IMR-90 (cell line): ENCODE measurements around the gene MTA3. TPM values are rescaled to one million over a fixed set of nuclear protein-coding genes. Genes with fewer than 3 reads are reported as not detected.

Source experiments
- ATAC-seq: fragments of 200-7000 bp; cut with Tn5 transposase; 2 replicates; pipeline ENCODE4 v1.9.1; 2020; ENCODE audit warnings: low read depth, mild to moderate bottlenecking, moderate library complexity
- BruUV-seq: library from RNA; stranded (reverse); fragments of 400-500 nt; replicated peaks from 2 replicates; lab custom pipeline; 2021; lab: Mats Ljungman, UMichigan
- CTCF ChIA-PET: fragments of 300-600 bp; formaldehyde crosslinking; extraction: SDS; loops from one replicate; lab custom pipeline; 2021; ENCODE audit warnings: antibody characterized with exemption; lab: Yijun Ruan, JAX
- POLR2A ChIA-PET: fragments of 300-600 bp; sonication (Branson Sonifier 250); formaldehyde crosslinking; loops from one replicate; lab custom pipeline; 2022; ENCODE audit warnings: antibody characterized with exemption; ENCODE audit not compliant: unreplicated experiment; lab: Charles Lee
- DNase-seq: peaks from one replicate; pipeline ENCODE4 v3.0.0; 2013
- H2AFZ ChIP-seq: replicated peaks from 2 replicates; pipeline ENCODE3; 2013; ENCODE audit warnings: low read length, mild to moderate bottlenecking; ENCODE audit not compliant: poor library complexity
- H2AK5ac ChIP-seq: 2 replicates; pipeline ENCODE4 v1.6.1; 2013; ENCODE audit warnings: low read depth, low read length, inconsistent platforms
- H2AK9ac ChIP-seq: replicated peaks from 2 replicates; pipeline ENCODE3; 2013; ENCODE audit warnings: mild to moderate bottlenecking, low read depth, low read length, moderate library complexity; ENCODE audit not compliant: poor library complexity
- H2BK120ac ChIP-seq: 2 replicates; pipeline ENCODE4 v1.6.1; 2013; ENCODE audit warnings: low read depth, low read length, inconsistent platforms
- H2BK15ac ChIP-seq: 3 replicates; pipeline ENCODE4 v1.6.1; 2013; ENCODE audit warnings: low read depth, low read length, inconsistent platforms
- H2BK20ac ChIP-seq: 2 replicates; pipeline ENCODE4 v1.6.1; 2013; ENCODE audit warnings: low read depth, mild to moderate bottlenecking, inconsistent platforms, low read length, moderate library complexity
- H2BK5ac ChIP-seq: 2 replicates; pipeline ENCODE4 v1.6.1; 2013; ENCODE audit warnings: mild to moderate bottlenecking, low read depth, low read length, inconsistent platforms; ENCODE audit not compliant: poor library complexity, severe bottlenecking
- H3K14ac ChIP-seq: replicated peaks from 2 replicates; pipeline ENCODE4 v1.6.1; 2013; ENCODE audit warnings: low read depth, low read length, inconsistent platforms
- H3K18ac ChIP-seq: 2 replicates; pipeline ENCODE4 v1.6.1; 2013; ENCODE audit warnings: low read depth, low read length, control low read depth
- H3K23ac ChIP-seq: 2 replicates; pipeline ENCODE4 v1.6.1; 2013; ENCODE audit warnings: low read depth, low read length, inconsistent platforms
- H3K27ac ChIP-seq: 2 replicates; pipeline ENCODE4 v1.5.1; 2013; ENCODE audit warnings: mild to moderate bottlenecking, control low read depth, low read length; ENCODE audit not compliant: insufficient read depth
- H3K27me3 ChIP-seq: 2 replicates; pipeline ENCODE4 v1.6.1; 2013; ENCODE audit warnings: low read length; ENCODE audit not compliant: control insufficient read depth, insufficient read depth
- H3K36me3 ChIP-seq: 2 replicates; pipeline ENCODE4 v1.6.1; 2013; ENCODE audit warnings: low read length, mixed read lengths; ENCODE audit not compliant: control insufficient read depth, insufficient read depth
- H3K4ac ChIP-seq: 2 replicates; pipeline ENCODE4 v1.6.1; 2013; ENCODE audit warnings: low read depth, low read length, inconsistent platforms
- H3K4me1 ChIP-seq: 2 replicates; pipeline ENCODE4 v1.6.1; 2013; ENCODE audit warnings: low read length, mixed read lengths; ENCODE audit not compliant: control insufficient read depth, insufficient read depth
- H3K4me2 ChIP-seq: 2 replicates; pipeline ENCODE4 v1.6.1; 2013; ENCODE audit warnings: low read depth, mild to moderate bottlenecking, control low read depth, low read length, moderate library complexity
- H3K4me3 ChIP-seq: 2 replicates; pipeline ENCODE4 v1.5.1; 2013; ENCODE audit warnings: low read depth, mild to moderate bottlenecking, control low read depth, low read length, moderate library complexity; ENCODE audit not compliant: insufficient read depth
- H3K56ac ChIP-seq: 2 replicates; pipeline ENCODE4 v1.6.1; 2013; ENCODE audit warnings: low read length, inconsistent platforms; ENCODE audit not compliant: insufficient read depth; ENCODE audit errors: extremely low read depth
- H3K79me1 ChIP-seq, 2 experiments: 2 replicates each; pipeline ENCODE4 v1.6.1; 2013; ENCODE audit warnings: low read length in 2 of 2, inconsistent platforms in 1 of 2, low read depth in 1 of 2
- H3K9ac ChIP-seq: 2 replicates; pipeline ENCODE4 v1.6.1; 2013; ENCODE audit warnings: low read depth, low read length, control low read depth
- H3K9me1 ChIP-seq: 2 replicates; pipeline ENCODE4 v1.6.1; 2013; ENCODE audit warnings: low read length, inconsistent platforms; ENCODE audit not compliant: insufficient read depth
- H3K9me3 ChIP-seq: 2 replicates; pipeline ENCODE4 v1.6.1; 2013; ENCODE audit warnings: low read length; ENCODE audit not compliant: control insufficient read depth, insufficient read depth
- H4K20me1 ChIP-seq: 2 replicates; pipeline ENCODE4 v1.6.1; 2013; ENCODE audit warnings: low read length, inconsistent platforms; ENCODE audit not compliant: insufficient read depth
- H4K5ac ChIP-seq: 2 replicates; pipeline ENCODE4 v1.6.1; 2013; ENCODE audit warnings: mild to moderate bottlenecking, low read depth, low read length, control low read depth
- H4K8ac ChIP-seq, 2 experiments: 2 replicates each; pipeline ENCODE4 v1.6.1; 2013; ENCODE audit warnings: low read depth in 2 of 2, low read length in 2 of 2, control low read depth in 1 of 2, inconsistent platforms in 1 of 2
- H4K91ac ChIP-seq: 2 replicates; pipeline ENCODE4 v1.6.1; 2013; ENCODE audit warnings: low read depth, low read length, inconsistent platforms; ENCODE audit not compliant: insufficient read depth
- CEBPB ChIP-seq: IDR thresholded peaks from 2 replicates; pipeline ENCODE4 v1.6.1; 2012; ENCODE audit warnings: low read depth, low read length, improper control_type of control experiment
- MAFK ChIP-seq: IDR thresholded peaks from 2 replicates; pipeline ENCODE4 v1.6.1; 2012; ENCODE audit warnings: low read depth, low read length, improper control_type of control experiment
- MXI1 ChIP-seq: IDR thresholded peaks from 2 replicates; pipeline ENCODE4 v1.6.1; 2012; ENCODE audit warnings: low read depth, mild to moderate bottlenecking, low read length, moderate library complexity, borderline replicate concordance
- RAD21 ChIP-seq: IDR thresholded peaks from 2 replicates; pipeline ENCODE4 v1.6.1; 2012; ENCODE audit warnings: low read length, improper control_type of control experiment
- SMC3 ChIP-seq: fragments of 150-350 bp; IDR thresholded peaks from 2 replicates; pipeline ENCODE4 v1.6.1; 2016; ENCODE audit warnings: low read depth, mild to moderate bottlenecking, antibody characterized with exemption, low read length, moderate library complexity
- WGBS, 2 experiments: methylation state at CpG; one replicate each; pipeline versions ENCODE4 v1.1.5 to v1.1.7; 2013; ENCODE audit warnings: missing lambda C conversion rate in 2 of 2; ENCODE audit not compliant: insufficient read length in 1 of 2; ENCODE audit errors: extremely low coverage in 2 of 2; 5-methylcytosine and 5-hydroxymethylcytosine counted together
- dilution Hi-C: fragments of 300-500 bp; cut with HindIII; formaldehyde crosslinking; loops from one replicate; pipeline ENCODE4 v1.14.3; 2018; ENCODE audit warnings: low sequenced_read_pairs; ENCODE audit not compliant: unreplicated experiment
- in situ Hi-C: fragments of 300-500 bp; cut with MboI; formaldehyde crosslinking; loops from 3 replicates; pipeline ENCODE4 v1.14.3; 2019; ENCODE audit warnings: low sequenced_read_pairs, inconsistent platforms, mixed read lengths
- intact Hi-C: fragments of 100-400 bp; cut with micrococcal nuclease; formaldehyde crosslinking; loops from 2 replicates; pipeline ENCODE4 v1.10.0; 2022
- polyA plus RNA-seq, 3 experiments: library from polyadenylated mRNA; depleted of rRNA; stranded (reverse); fragments of >200 nt; gene quantifications; 2 replicates each; pipeline ENCODE4 v1.2.3, GENCODE V29; 2012; ENCODE audit warnings: low replicate concordance in 1 of 3
- total RNA-seq: library from RNA; depleted of rRNA; stranded (reverse); fragments of >200 nt; gene quantifications from 2 replicates; pipeline ENCODE4 v1.2.3, GENCODE V29; 2012
- TF ChIP-seq, protein P1 (sequence below): conservative IDR thresholded peaks from 2 replicates; pipeline ENCODE4 v1.5.1; 2012; ENCODE audit warnings: mild to moderate bottlenecking, low read depth, low read length, improper control_type of control experiment

The MTA3 gene
- total and polyA plus RNA-seq, 2 of the 4 experiments (the other 2 are of a cell fraction), result 31.9 to 34.3 TPM

DNA sequence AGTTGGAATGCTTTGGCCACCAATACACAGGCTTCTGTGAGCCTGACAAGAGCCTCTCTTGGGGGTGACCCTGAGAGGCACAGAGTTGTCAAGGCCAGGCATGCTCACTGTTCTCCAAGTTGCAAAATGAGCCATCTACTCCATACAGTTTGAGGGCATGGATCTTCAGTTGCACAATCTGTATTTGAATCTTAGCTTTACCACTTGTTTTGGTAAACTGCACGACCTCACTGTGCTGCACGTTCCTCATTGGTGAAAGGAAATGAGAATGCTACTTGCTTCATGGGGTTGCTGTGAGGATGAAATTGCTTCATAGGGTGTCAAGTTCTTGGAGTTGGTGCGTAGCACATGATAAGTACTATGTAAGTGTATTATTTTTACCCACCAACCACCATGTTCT lies 235.9 kb downstream of the MTA3 start:
- H2AFZ ChIP-seq, result no peak overlapping the region
- H3K4me3 ChIP-seq, result no peak overlapping the region
- H3K4me2 ChIP-seq, result no peak overlapping the region
- in situ Hi-C loops (no loop called here), dilution Hi-C loops (no loop called here), intact Hi-C loops (loop anchor here (5.0 kb wide), 1 partner anchor 97 kb away; no protein-coding TSS in a partner anchor)
- H2AK5ac ChIP-seq, result no peak overlapping the region
- ATAC-seq (peak; percentile 19), DNase-seq (peak; percentile 65)
- no peaks in the 10 kb centered on the region for H3K36me3 ChIP-seq
- H3K9me1 ChIP-seq, result peaks cover 5% of the 10 kb centered on the region
- H4K8ac ChIP-seq, result no peak overlapping the region
- no CpG with 5 or more reads among the region's 3 CpGs for WGBS, 2 experiments
- no peak overlapping the region for H3K9ac ChIP-seq
- H3K4ac ChIP-seq, result no peak overlapping the region
- no peak overlapping the region for H3K14ac ChIP-seq
- H2BK15ac ChIP-seq, result no peak overlapping the region
- peaks cover 13% of the 10 kb centered on the region for H3K4me1 ChIP-seq
- H3K9me3 ChIP-seq, result no peaks in the 10 kb centered on the region
- ChIA-PET CTCF (interaction anchor here (1.3 kb wide), 1 partner anchor 8 kb away, joined by 4 read pairs; no protein-coding TSS in a partner anchor), POLR2A (no interaction called here)
- H3K18ac ChIP-seq, result no peak overlapping the region
- no peak overlapping the region for H2BK20ac ChIP-seq
- H4K20me1 ChIP-seq, result no peaks in the 10 kb centered on the region
- H4K5ac ChIP-seq, result no peak overlapping the region
- no peak overlapping the region for H3K27ac ChIP-seq
- no peak overlapping the region for H2AK9ac ChIP-seq
- peaks cover 5% of the 10 kb centered on the region; the same call in 1 of the 2 replicates for H3K27me3 ChIP-seq
- H3K23ac ChIP-seq, result no peak overlapping the region
- H2BK5ac ChIP-seq, result no peak overlapping the region
- no peaks in the 10 kb centered on the region for H3K79me1 ChIP-seq
- TF ChIP-seq CEBPB (peak; percentile 70), MXI1 (no peak), RAD21 (no peak), MAFK (no peak), SMC3 (no peak)
- TF ChIP-seq, protein P1, sequence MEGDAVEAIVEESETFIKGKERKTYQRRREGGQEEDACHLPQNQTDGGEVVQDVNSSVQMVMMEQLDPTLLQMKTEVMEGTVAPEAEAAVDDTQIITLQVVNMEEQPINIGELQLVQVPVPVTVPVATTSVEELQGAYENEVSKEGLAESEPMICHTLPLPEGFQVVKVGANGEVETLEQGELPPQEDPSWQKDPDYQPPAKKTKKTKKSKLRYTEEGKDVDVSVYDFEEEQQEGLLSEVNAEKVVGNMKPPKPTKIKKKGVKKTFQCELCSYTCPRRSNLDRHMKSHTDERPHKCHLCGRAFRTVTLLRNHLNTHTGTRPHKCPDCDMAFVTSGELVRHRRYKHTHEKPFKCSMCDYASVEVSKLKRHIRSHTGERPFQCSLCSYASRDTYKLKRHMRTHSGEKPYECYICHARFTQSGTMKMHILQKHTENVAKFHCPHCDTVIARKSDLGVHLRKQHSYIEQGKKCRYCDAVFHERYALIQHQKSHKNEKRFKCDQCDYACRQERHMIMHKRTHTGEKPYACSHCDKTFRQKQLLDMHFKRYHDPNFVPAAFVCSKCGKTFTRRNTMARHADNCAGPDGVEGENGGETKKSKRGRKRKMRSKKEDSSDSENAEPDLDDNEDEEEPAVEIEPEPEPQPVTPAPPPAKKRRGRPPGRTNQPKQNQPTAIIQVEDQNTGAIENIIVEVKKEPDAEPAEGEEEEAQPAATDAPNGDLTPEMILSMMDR, result no peak
- H4K91ac ChIP-seq, result no peak overlapping the region
- H2BK120ac ChIP-seq, result no peak overlapping the region
- H3K56ac ChIP-seq, result no peak overlapping the region
- no TSS peak for BruUV-seq
